Heart right ventricle (tissue), 16 donors: ENCODE data around the gene ADGRG6. TPM values are rescaled to one million over a fixed set of nuclear protein-coding genes. Genes with fewer than 3 reads are reported as not detected.

Source experiments
- ATAC-seq, 8 donors: fragments of 200-7000 bp; cut with Tn5 transposase; one replicate each; pipeline ENCODE4 v1.9.1; 2020; ENCODE audit warnings: mild to moderate bottlenecking in 8 of 8, moderate library complexity in 8 of 8, moderate number of reproducible peaks in 1 of 8
- DNase-seq, 2 donors: peaks; one replicate each; pipeline ENCODE4 v3.0.0-alpha.2; 2020
- H3K27ac ChIP-seq, 10 donors: fragments of 200-600 bp; sonication (generic) in 2 of 10; one replicate each; pipeline versions ENCODE4 v1.5.0 to v1.8.0; 2020 to 2022; ENCODE audit warnings: mild to moderate bottlenecking in 3 of 10
- H3K27me3 ChIP-seq, 7 donors: fragments of 200-600 bp; one replicate each; pipeline ENCODE4 v1.8.0; 2021 to 2022; ENCODE audit warnings: mild to moderate bottlenecking in 2 of 7
- H3K36me3 ChIP-seq, 9 donors: fragments of 200-600 bp; sonication (generic) in 1 of 9; one replicate each; pipeline versions ENCODE4 v1.5.0 to v1.8.0; 2020 to 2022; ENCODE audit warnings: mild to moderate bottlenecking in 2 of 9
- H3K4me1 ChIP-seq, 9 donors: fragments of 200-600 bp; sonication (generic) in 1 of 9; one replicate each; pipeline versions ENCODE4 v1.5.0 to v1.8.0; 2020 to 2022; ENCODE audit warnings: mild to moderate bottlenecking in 4 of 9
- H3K4me3 ChIP-seq, 10 donors: fragments of 200-600 bp; sonication (generic) in 2 of 10; one replicate each; pipeline versions ENCODE4 v1.5.0 to v1.8.0; 2020 to 2022; ENCODE audit warnings: mild to moderate bottlenecking in 7 of 10, moderate library complexity in 2 of 10
- H3K9me3 ChIP-seq, 11 donors: fragments of 200-600 bp in 10 of 11; sonication (generic) in 2 of 11; one replicate each; pipeline versions ENCODE4 v1.5.0 to v1.8.0; 2013 to 2022; ENCODE audit warnings: mild to moderate bottlenecking in 2 of 11, control low read depth in 1 of 11, moderate library complexity in 1 of 11
- CTCF ChIP-seq, 9 donors: fragments of 200-600 bp; sonication (generic) in 2 of 9; IDR thresholded peaks; one replicate each; pipeline versions ENCODE4 v1.5.0 to v1.8.0; 2021 to 2022; ENCODE audit warnings: antibody characterized with exemption in 9 of 9, mild to moderate bottlenecking in 5 of 9, moderate library complexity in 1 of 9
- WGBS, 2 donors: extraction: QIAGEN DNeasy Blood & Tissue Kit; methylation state at CpG; one replicate each; pipeline ENCODE4 v1.1.7; 2013; ENCODE audit warnings: inconsistent platforms in 1 of 2; 5-methylcytosine and 5-hydroxymethylcytosine counted together
- intact Hi-C, 10 donors: fragments of 100-400 bp; cut with DNase I; formaldehyde crosslinking; loops; one replicate each; pipeline versions ENCODE4 v1.11.1 to v1.14.2; 2022
- polyA plus RNA-seq, 2 donors: library from polyadenylated mRNA; stranded (reverse); fragments of 200-250 nt; gene quantifications; one replicate each; pipeline ENCODE4 v1.2.3, GENCODE V29; 2013
- total RNA-seq, 10 donors: library from RNA; stranded (reverse); fragmentation: NEBNext Ultra II Directional in 3 of 10; extraction: Animal tissue kit (Norgen Biotek cat#: 25700) in 3 of 10; gene quantifications; one replicate each; pipeline versions ENCODE4 v1.2.1 to v1.2.4, GENCODE V29; 2021 to 2023
- donor health status: Arrhythmogenic right ventricular cardiomyopathy.
- donor health status: ischemic (EF 13 %, LVEDD 7.1; RV severe dilation, severe dysfunction).
- donor health status: healthy with polysubstance abuse.
- donor health status: DM: no; HTN: yes; CAD: no.
- donor health status: DM: no; HTN: no; CAD: no.
- donor health status: ischemic (EF 25% LVEDD 6.9; RV normal size, moderate dysfunction).
- donor health status: ischemic (EF 25% LVEDD 5.7; RV mildly dilated, moderate dysfunction).
- donor health status: healthy.
- donor health status: DM: yes; HTN: yes; CAD: no.
- donor health status: Ischemic cardiomyopathy.
- donor health status: ischemic (EF 35%, LVEDD 5.7; RV mildly dilated, moderate dysfunction).
- donor health status: nonischemic (EF 11% LVEDD 7.7; RV severe dilation, severe dysfunction).
- donor health status: DM: yes; HTN: yes; CAD: no.
- donor health status: PGD.
- donor health status: ischemic (EF 29% LVEDD 5.4; RV normal size, mild dysfunction).
- donor health status: nonischemic (EF 23%, LVEDD 6.1; RV moderate dilation, normal function).

The ADGRG6 gene
- total and polyA plus RNA-seq, 12 donors, result 0.93 to 5.9 (median 3.1) TPM

DNA sequence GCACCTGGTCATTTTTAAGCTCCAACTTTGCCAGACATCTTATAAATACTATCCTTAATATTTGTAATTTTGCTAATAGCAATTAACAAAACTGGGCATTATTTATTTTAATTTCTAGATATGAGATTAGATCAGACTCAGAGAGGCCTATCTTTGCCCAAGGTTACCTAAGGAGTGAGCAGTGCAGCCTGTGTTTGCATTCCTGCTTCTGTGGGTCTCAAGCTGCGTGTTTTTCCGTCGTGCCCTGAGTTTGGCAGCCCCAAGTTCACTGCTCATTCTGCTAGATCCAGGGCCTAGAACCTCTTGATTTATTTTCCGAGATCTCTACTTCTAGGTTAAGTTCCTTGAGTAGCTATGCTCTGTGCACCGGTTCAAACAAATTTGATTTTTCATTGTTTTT lies 11.0 kb upstream of the ADGRG6 start:
- Histone ChIP-seq H3K4me1 (no peaks in the 10 kb centered on the region), H3K9me3 (no peaks in the 10 kb centered on the region), H3K4me3 (no peak overlapping the region), H3K36me3 (no peaks in the 10 kb centered on the region), H3K27me3 (peaks cover 0 to 3% (median 0%) of the 10 kb centered on the region in 7 donors), H3K27ac (no peak overlapping the region)
- TF ChIP-seq CTCF (IDR thresholded peaks at IDR 0.05), result no peak
- 90 to 91% methylated on average over 5 of the region's 5 CpGs for WGBS, 2 donors
- intact Hi-C loops, result no loop called here
- DNase-seq, result no peak
- no peak for ATAC-seq

DNA sequence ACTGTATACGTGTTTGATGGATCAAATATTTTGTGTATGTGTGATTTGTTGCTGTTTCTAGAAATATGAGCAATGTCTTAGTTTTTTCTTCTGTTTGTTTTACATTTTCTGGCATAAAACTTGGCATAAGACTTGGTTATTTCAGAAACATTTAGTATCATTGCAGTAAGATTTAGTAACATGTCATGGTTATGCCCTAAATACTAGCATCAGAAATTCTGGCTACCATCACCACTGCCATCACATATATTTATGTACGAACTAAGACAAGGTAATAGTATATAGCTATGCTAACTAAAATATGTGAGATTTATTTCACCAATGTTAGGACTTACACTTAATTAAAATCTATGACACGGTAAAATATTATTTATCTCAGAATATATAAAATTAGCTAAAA lies 10.3 kb upstream of the ADGRG6 start:
- intact Hi-C loops, result no loop called here
- no peaks in the 10 kb centered on the region for H3K4me1 ChIP-seq
- WGBS, 2 donors, result 91% methylated on average over 3 of the region's 3 CpGs
- H3K9me3 ChIP-seq, result no peaks in the 10 kb centered on the region
- no peak for TF ChIP-seq CTCF (IDR thresholded peaks at IDR 0.05)
- DNase-seq, result no peak
- ATAC-seq, result no peak
- no peak overlapping the region for H3K27ac ChIP-seq
- peaks cover 0 to 3% (median 0%) of the 10 kb centered on the region in 7 donors for H3K27me3 ChIP-seq
- no peak overlapping the region for H3K4me3 ChIP-seq
- H3K36me3 ChIP-seq, result no peaks in the 10 kb centered on the region

GRCh38 chr6:142292166-142292924 lies 9.5 kb upstream of the ADGRG6 start:
- Histone ChIP-seq H3K27me3 (peaks cover 0 to 3% (median 0%) of the 10 kb centered on the region in 7 donors), H3K4me3 (no peak overlapping the region), H3K36me3 (no peaks in the 10 kb centered on the region), H3K4me1 (no peaks in the 10 kb centered on the region), H3K9me3 (no peaks in the 10 kb centered on the region), H3K27ac (no peak overlapping the region)
- WGBS, 2 donors, result 89 to 91% methylated on average over 6 of the region's 6 CpGs
- no peak for TF ChIP-seq CTCF (IDR thresholded peaks at IDR 0.05)
- DNase-seq (no peak), ATAC-seq (no peak)
- intact Hi-C loops, result no loop called here

- Histone ChIP-seq H3K9me3 (no peaks in the 10 kb centered on the region), H3K4me3 (no peak overlapping the region), H3K27ac (no peak overlapping the region), H3K27me3 (peaks cover 0 to 3% (median 0%) of the 10 kb centered on the region in 7 donors), H3K4me1 (no peaks in the 10 kb centered on the region), H3K36me3 (no peaks in the 10 kb centered on the region)
- WGBS, 2 donors, result 97% methylated on average over 2 of the region's 2 CpGs
- DNase-seq (no peak), ATAC-seq (no peak)
- intact Hi-C loops, result no loop called here
- TF ChIP-seq CTCF (IDR thresholded peaks at IDR 0.05), result no peak
These were observed 8.7 kb upstream of the ADGRG6 start for GRCh38 chr6:142293121-142293520.
